Placental epithelial cell (primary cell): ENCODE results near the gene C2orf49. TPM values are rescaled to one million over a fixed set of nuclear protein-coding genes. Genes with fewer than 3 reads are reported as not detected.

Experiments
- total RNA-seq: library from RNA; depleted of rRNA; stranded (reverse); fragments of >200 nt; gene quantifications from 2 replicates; pipeline ENCODE4 v1.2.3, GENCODE V29; 2012

Gene C2orf49
- total RNA-seq = 11.8 and 13.3 TPM in 2 replicates

DNA sequence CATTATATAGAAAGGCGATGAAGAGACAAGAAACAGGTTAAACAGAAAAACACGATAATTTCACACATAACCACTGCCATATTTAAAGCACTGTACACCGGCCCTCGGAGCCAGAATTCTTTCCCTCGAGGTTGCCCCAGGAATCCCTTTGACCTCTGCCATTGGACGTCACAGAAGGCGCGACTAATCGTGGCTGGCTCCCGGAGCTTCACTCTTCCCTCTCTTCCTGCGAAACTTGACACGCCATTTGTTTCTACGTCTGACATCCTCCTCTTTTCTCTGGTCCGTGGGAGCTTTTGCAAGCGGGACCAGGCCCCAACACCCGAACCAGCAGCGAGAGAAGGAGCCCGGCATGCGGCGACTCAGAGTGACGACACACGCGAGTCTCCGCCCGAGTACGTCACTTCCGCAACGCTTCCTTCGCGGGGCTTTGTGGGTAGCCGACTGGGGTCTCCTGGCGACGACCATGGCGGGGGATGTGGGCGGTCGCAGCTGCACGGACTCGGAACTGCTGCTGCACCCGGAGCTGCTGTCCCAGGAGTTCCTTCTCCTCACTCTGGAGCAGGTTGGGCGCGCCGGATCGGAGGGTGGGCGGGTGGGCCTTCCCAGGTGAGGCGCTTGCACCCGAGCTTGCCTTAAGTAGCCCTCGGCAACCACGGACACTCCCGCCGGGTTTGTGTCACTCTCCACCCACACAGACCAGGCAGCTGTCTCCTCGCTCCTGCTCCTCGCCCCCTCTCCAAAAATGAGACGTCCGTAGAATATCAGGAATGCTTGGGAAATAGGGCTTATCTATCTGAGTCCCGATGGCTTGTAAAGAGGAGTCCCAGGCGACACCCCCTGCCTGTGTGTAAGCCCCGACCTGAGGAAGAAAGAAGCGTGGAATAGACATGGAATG, at the start of gene C2orf49:
Gene C2orf49, plus strand, starts transcription at position 419 of the 898 bp plus-strand sequence. Its CDS starts 48 bp downstream, at position 467.

GRCh38 chr2:105329561-105330495, 7.5 kb upstream of the C2orf49 start, which contains the start of gene TGFBRAP1:
TGFBRAP1 (minus strand) TSS chr2:105329735; CDS start chr2:105308301, 21,434 bp downstream.

DNA sequence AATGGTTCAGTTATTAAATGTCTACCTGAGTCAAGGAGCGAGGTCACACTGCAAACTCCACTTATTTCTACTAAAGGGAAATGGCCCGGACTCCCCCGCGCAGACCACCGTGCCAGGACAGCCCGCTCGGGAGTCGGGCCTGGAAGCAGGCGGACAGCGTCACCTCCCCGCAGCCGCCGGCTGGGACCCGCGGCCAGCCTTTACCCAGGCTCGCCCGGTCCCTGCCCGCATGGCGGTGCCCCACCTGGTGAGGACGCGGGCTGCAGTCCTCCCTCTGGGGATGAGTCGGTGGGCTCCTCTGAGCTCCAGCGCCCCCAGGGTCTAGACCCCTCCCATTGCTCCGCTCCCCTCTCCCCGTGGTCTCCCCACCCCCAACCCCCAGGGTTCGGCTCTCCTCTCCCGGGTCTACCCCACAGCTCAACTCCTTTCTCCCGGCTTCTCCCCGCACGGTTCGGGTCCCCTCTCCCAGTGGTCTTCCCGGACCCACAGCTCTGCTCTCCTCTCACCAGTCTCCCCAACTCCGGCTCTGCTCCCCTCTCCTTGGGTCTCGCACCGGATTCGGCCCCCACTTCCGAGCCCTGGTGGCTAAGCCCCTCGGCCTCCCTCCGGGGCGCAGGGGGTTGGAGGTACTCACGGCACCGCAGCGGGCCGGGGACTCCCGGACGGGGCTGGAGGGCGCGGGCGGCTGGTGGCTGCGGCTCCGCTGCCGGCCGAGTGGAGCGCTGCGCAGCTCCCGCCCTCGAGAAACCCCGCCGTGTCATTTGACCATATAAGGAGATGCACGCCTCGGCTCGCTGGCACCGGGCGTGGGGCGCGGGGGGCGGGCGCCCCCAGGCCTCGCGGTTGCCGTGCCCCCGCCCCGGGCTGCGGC, 61.2 kb downstream of the C2orf49 start, which contains the start of gene FHL2:
Gene FHL2, minus strand, starts transcription at position 716 of the 871 bp plus-strand sequence. CDS start 12,535 bp downstream, outside the sequence.

Other genes with a start within 250 kb of the C2orf49 start
- gene GPR45, start 95.8 kb upstream of the C2orf49 start, total RNA-seq = 0.33 TPM in 1 of 2 replicates, not detected in the other
- 5.1 and 14.1 TPM in 2 replicates for gene TGFBRAP1, start 7.8 kb upstream of the C2orf49 start, total RNA-seq
- 63.6 and 209 TPM in 2 replicates for gene FHL2, start 61.5 kb downstream of the C2orf49 start, total RNA-seq